Neural cell (in vitro differentiated cells): ENCODE data around the gene ADCY5. TPM values are rescaled to one million over a fixed set of nuclear protein-coding genes. Genes with fewer than 3 reads are reported as not detected.

Experiments
- H2AFZ ChIP-seq: fragments of 200-600, 300-800 bp; sonication (generic), shearing (Covaris generic); 2 replicates; pipeline ENCODE4 v1.6.0; 2014; ENCODE audit warnings: low read depth, mild to moderate bottlenecking, antibody characterized with exemption, low read length, moderate library complexity
- H3F3A ChIP-seq: fragments of 200-600 bp; shearing (Covaris generic); 2 replicates; pipeline ENCODE4 v1.6.1; 2016; ENCODE audit warnings: mild to moderate bottlenecking, moderate library complexity, mixed read lengths, antibody characterized with exemption, low read length; ENCODE audit not compliant: insufficient read depth, poor library complexity, severe bottlenecking
- H3K27ac ChIP-seq: fragments of 200-600, 300-800 bp; sonication (generic), shearing (Covaris generic); 2 replicates; pipeline ENCODE4 v1.5.1; 2014; ENCODE audit warnings: mild to moderate bottlenecking, low read length, moderate library complexity
- H3K27me3 ChIP-seq: fragments of 300-800, 200-600 bp; sonication (generic), shearing (Covaris generic); 2 replicates; pipeline ENCODE4 v1.6.0; 2014; ENCODE audit warnings: mild to moderate bottlenecking, low read depth, low read length, moderate library complexity; ENCODE audit not compliant: insufficient read depth
- H3K36me3 ChIP-seq: fragments of 300-800, 200-600 bp; sonication (generic), shearing (Covaris generic); 2 replicates; pipeline ENCODE4 v1.5.1; 2014; ENCODE audit warnings: mild to moderate bottlenecking, antibody characterized with exemption, low read length, moderate library complexity; ENCODE audit not compliant: insufficient read depth
- H3K4me2 ChIP-seq: fragments of 300-800, 200-600 bp; sonication (generic), shearing (Covaris generic); 2 replicates; pipeline ENCODE4 v1.6.0; 2014; ENCODE audit warnings: mild to moderate bottlenecking, low read length
- H3K4me3 ChIP-seq: fragments of 300-800, 200-600 bp; sonication (generic), shearing (Covaris generic); 2 replicates; pipeline ENCODE4 v1.5.1; 2014; ENCODE audit warnings: mild to moderate bottlenecking, low read length, moderate library complexity
- H3K79me2 ChIP-seq: fragments of 200-600 bp; shearing (Covaris generic); replicated peaks from 2 replicates; pipeline ENCODE4 v1.6.0; 2014; ENCODE audit warnings: mild to moderate bottlenecking, low read length, moderate library complexity; ENCODE audit not compliant: insufficient read depth
- H3K9ac ChIP-seq: fragments of 300-800, 200-600 bp; sonication (generic), shearing (Covaris generic); 2 replicates; pipeline ENCODE4 v1.6.1; 2016; ENCODE audit warnings: mild to moderate bottlenecking, low read length, mixed read lengths
- H3K9me2 ChIP-seq: fragments of 200-600 bp; shearing (Covaris generic); 2 replicates; pipeline ENCODE4 v1.6.1; 2016; ENCODE audit warnings: mild to moderate bottlenecking, low read length, mixed read lengths; ENCODE audit not compliant: insufficient read depth
- H3K9me3 ChIP-seq: fragments of 200-600, 300-800 bp; sonication (generic), shearing (Covaris generic); 2 replicates; pipeline ENCODE4 v1.6.1; 2016; ENCODE audit warnings: mild to moderate bottlenecking, mixed run types, low read length, moderate library complexity, mixed read lengths
- H4K20me1 ChIP-seq: fragments of 200-600 bp; shearing (Covaris generic); 2 replicates; pipeline ENCODE4 v1.6.1; 2016; ENCODE audit warnings: mild to moderate bottlenecking, mixed run types; ENCODE audit not compliant: insufficient read depth
- EP300 ChIP-seq: fragments of 450-650 bp; conservative IDR thresholded peaks from 2 replicates; pipeline ENCODE4 v1.6.1; 2014; ENCODE audit warnings: antibody characterized with exemption, mild to moderate bottlenecking, moderate library complexity; ENCODE audit not compliant: poor library complexity, severe bottlenecking
- EZH2 ChIP-seq: fragments of 200-600, 300-800 bp; shearing (Covaris generic), sonication (generic); IDR thresholded peaks from 2 replicates; pipeline ENCODE4 v1.6.1; 2014; ENCODE audit warnings: antibody characterized with exemption, low read length, borderline replicate concordance, mild to moderate bottlenecking; ENCODE audit not compliant: insufficient read depth, poor library complexity, severe bottlenecking
- MXI1 ChIP-seq: fragments of 450-650 bp; conservative IDR thresholded peaks from 2 replicates; pipeline ENCODE4 v1.6.1; 2014; ENCODE audit warnings: antibody characterized with exemption, mild to moderate bottlenecking; ENCODE audit not compliant: poor library complexity, severe bottlenecking
- POLR2AphosphoS5 ChIP-seq: IDR thresholded peaks from 2 replicates; pipeline ENCODE4 v1.6.1; 2012
- RAD21 ChIP-seq: fragments of 450-650 bp; conservative IDR thresholded peaks from 2 replicates; pipeline ENCODE4 v1.6.1; 2014; ENCODE audit warnings: antibody characterized with exemption, mild to moderate bottlenecking, moderate library complexity
- SMC3 ChIP-seq: fragments of 450-650 bp; conservative IDR thresholded peaks from 2 replicates; pipeline ENCODE4 v1.6.1; 2014; ENCODE audit warnings: antibody characterized with exemption, mild to moderate bottlenecking, moderate library complexity; ENCODE audit not compliant: poor library complexity
- TAF1 ChIP-seq: IDR thresholded peaks from 2 replicates; pipeline ENCODE4 v1.6.1; 2012; ENCODE audit warnings: low read depth
- polyA plus RNA-seq: library from polyadenylated mRNA; depleted of rRNA; stranded (reverse); fragments of >200 nt; gene quantifications from 2 replicates; pipeline ENCODE4 v1.2.3, GENCODE V29; 2014
- TF ChIP-seq, protein P1 (sequence below): IDR thresholded peaks from 2 replicates; pipeline ENCODE4 v1.6.1; 2012; ENCODE audit warnings: borderline replicate concordance
- TF ChIP-seq, protein P2 (sequence below): fragments of 450-650 bp; IDR thresholded peaks from 2 replicates; pipeline ENCODE4 v1.5.1; 2014; ENCODE audit warnings: antibody characterized with exemption, mild to moderate bottlenecking, moderate library complexity; ENCODE audit not compliant: poor library complexity, severe bottlenecking

The ADCY5 gene
- polyA plus RNA-seq, 1 donor from 2014 or later = 7.7 TPM

DNA sequence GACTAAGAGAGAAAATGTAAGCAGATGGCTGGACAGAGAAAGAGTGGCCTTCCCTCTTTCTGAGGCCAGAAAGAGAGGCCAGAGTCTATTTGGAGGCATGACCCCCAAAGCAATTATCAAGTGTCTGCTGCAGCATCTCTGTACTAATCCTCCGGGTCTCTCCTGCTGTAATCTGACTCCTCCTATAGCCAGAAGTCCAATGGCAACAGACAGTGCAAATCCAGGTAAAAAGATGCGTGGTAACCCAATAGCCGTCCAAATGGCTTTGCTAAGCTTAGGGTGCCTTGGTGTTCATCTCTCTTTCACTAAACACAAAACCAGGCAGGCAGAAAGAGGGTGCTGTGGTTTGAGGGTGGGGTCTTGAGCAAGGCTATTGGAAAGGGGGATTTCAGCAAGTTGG is 91.6 kb downstream of the ADCY5 start:
- H3K9ac ChIP-seq = no peak overlapping the region
- H2AFZ ChIP-seq = no peak overlapping the region
- H3K9me2 ChIP-seq = no peaks in the 10 kb centered on the region
- no peaks in the 10 kb centered on the region for H3K79me2 ChIP-seq
- no peaks in the 10 kb centered on the region for H3K9me3 ChIP-seq
- H4K20me1 ChIP-seq = no peaks in the 10 kb centered on the region
- no peak overlapping the region for H3K4me2 ChIP-seq
- H3K36me3 ChIP-seq = no peaks in the 10 kb centered on the region
- H3K4me3 ChIP-seq = no peak overlapping the region
- no peak for TF ChIP-seq MXI1
- TF ChIP-seq SMC3 = no peak
- no peak for TF ChIP-seq POLR2AphosphoS5
- no peak for TF ChIP-seq RAD21
- no peaks in the 10 kb centered on the region for H3K27me3 ChIP-seq
- H3F3A ChIP-seq = no peaks in the 10 kb centered on the region
- no peak overlapping the region for H3K27ac ChIP-seq

DNA sequence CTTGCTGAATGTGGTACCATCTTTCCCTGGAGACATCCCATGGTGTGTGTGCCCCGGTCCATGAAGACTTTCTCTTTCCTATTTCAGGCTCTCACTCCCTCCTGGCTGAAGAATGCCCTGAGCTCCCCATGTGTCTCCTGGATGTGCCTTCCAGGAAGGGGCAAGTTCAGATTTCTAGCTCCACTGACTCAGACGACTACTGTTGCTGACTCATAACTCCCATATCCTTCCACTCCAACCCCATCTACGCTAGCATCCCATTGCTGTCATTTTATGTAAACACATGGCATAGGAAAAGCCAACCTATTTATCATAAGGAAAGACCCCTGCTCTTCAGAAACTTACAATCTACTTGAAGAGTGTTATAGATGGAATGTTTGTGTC is 95.0 kb downstream of the ADCY5 start:
- no peaks in the 10 kb centered on the region for H3K79me2 ChIP-seq
- H4K20me1 ChIP-seq = no peaks in the 10 kb centered on the region
- no peaks in the 10 kb centered on the region for H3F3A ChIP-seq
- H3K36me3 ChIP-seq = no peaks in the 10 kb centered on the region
- H3K9me3 ChIP-seq = no peaks in the 10 kb centered on the region
- H3K4me3 ChIP-seq = no peak overlapping the region
- TF ChIP-seq POLR2AphosphoS5 (no peak), TAF1 (no peak), EZH2 (no peak), MXI1 (no peak), SMC3 (no peak), EP300 (no peak)
- TF ChIP-seq, protein P1, sequence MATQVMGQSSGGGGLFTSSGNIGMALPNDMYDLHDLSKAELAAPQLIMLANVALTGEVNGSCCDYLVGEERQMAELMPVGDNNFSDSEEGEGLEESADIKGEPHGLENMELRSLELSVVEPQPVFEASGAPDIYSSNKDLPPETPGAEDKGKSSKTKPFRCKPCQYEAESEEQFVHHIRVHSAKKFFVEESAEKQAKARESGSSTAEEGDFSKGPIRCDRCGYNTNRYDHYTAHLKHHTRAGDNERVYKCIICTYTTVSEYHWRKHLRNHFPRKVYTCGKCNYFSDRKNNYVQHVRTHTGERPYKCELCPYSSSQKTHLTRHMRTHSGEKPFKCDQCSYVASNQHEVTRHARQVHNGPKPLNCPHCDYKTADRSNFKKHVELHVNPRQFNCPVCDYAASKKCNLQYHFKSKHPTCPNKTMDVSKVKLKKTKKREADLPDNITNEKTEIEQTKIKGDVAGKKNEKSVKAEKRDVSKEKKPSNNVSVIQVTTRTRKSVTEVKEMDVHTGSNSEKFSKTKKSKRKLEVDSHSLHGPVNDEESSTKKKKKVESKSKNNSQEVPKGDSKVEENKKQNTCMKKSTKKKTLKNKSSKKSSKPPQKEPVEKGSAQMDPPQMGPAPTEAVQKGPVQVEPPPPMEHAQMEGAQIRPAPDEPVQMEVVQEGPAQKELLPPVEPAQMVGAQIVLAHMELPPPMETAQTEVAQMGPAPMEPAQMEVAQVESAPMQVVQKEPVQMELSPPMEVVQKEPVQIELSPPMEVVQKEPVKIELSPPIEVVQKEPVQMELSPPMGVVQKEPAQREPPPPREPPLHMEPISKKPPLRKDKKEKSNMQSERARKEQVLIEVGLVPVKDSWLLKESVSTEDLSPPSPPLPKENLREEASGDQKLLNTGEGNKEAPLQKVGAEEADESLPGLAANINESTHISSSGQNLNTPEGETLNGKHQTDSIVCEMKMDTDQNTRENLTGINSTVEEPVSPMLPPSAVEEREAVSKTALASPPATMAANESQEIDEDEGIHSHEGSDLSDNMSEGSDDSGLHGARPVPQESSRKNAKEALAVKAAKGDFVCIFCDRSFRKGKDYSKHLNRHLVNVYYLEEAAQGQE = no peak
- no peak overlapping the region for H3K4me2 ChIP-seq
- no peak overlapping the region for H3K9ac ChIP-seq
- no peak overlapping the region for H3K27ac ChIP-seq
- no peak overlapping the region for H2AFZ ChIP-seq
- no peaks in the 10 kb centered on the region for H3K27me3 ChIP-seq
- H3K9me2 ChIP-seq = no peaks in the 10 kb centered on the region

DNA sequence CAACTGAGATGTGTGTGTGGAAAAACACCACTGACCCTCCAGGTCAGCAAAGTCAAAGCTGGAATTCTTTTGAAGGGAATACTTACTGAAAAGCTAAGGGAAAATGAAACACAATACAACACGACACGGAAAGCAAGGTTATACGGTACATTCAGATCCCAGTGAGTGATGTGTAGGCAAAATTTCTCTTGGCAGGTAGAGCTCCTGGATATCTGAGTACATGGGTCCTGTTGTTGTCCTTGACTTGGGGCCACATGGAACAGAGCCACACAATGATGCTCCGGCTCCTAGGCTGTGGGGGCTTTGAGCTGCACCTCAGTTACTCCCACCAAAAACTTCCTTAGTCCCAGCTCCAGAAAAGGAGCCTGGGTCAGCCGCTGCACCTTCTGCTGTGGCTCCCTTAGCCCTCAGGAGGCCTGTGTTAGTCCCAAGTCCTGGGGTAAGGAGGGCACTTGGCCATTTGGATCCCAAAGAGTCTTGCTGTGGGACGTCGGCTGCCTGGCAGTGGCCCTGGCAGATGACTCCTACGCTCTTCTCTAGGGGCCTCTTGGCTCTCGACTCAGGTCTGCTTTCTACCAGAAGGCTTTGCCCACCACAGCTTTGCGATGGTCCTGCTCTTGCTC is 95.6 kb downstream of the ADCY5 start:
- no peaks in the 10 kb centered on the region for H3K9me2 ChIP-seq
- H3K9me3 ChIP-seq = no peaks in the 10 kb centered on the region
- H3K27me3 ChIP-seq = no peaks in the 10 kb centered on the region
- no peak overlapping the region for H3K9ac ChIP-seq
- H3K4me3 ChIP-seq = no peak overlapping the region
- TF ChIP-seq EZH2 (no peak), POLR2AphosphoS5 (no peak), TAF1 (no peak), RAD21 (no peak), MXI1 (no peak), SMC3 (no peak), EP300 (no peak)
- TF ChIP-seq, protein P1 = no peak
- TF ChIP-seq, protein P2, sequence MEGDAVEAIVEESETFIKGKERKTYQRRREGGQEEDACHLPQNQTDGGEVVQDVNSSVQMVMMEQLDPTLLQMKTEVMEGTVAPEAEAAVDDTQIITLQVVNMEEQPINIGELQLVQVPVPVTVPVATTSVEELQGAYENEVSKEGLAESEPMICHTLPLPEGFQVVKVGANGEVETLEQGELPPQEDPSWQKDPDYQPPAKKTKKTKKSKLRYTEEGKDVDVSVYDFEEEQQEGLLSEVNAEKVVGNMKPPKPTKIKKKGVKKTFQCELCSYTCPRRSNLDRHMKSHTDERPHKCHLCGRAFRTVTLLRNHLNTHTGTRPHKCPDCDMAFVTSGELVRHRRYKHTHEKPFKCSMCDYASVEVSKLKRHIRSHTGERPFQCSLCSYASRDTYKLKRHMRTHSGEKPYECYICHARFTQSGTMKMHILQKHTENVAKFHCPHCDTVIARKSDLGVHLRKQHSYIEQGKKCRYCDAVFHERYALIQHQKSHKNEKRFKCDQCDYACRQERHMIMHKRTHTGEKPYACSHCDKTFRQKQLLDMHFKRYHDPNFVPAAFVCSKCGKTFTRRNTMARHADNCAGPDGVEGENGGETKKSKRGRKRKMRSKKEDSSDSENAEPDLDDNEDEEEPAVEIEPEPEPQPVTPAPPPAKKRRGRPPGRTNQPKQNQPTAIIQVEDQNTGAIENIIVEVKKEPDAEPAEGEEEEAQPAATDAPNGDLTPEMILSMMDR = no peak
- H3F3A ChIP-seq = no peaks in the 10 kb centered on the region
- no peak overlapping the region for H3K4me2 ChIP-seq
- no peaks in the 10 kb centered on the region for H3K36me3 ChIP-seq
- H3K79me2 ChIP-seq = no peaks in the 10 kb centered on the region
- no peak overlapping the region for H2AFZ ChIP-seq
- no peaks in the 10 kb centered on the region for H4K20me1 ChIP-seq
- no peak overlapping the region for H3K27ac ChIP-seq
